ENCODE measurements around the gene SAMD9L.
"Not testable (repeated sequence)": the region's sequence is repeated elsewhere in the genome, so short reads cannot be mapped to it uniquely, and the experiment has no call there.

SAMD9L gene

GRCh38 chr7:93142127-93142526, 6.1 kb downstream of the SAMD9L start:
- FAIRE-seq = no peak
- DNase-seq (ENCODE audit: insufficient read length) = no peak
- no peak for TF ChIP-seq POLR2A (IDR thresholded peaks at IDR 0.05; ENCODE audit: low read depth, low read length)
- no peak for TF ChIP-seq POLR2AphosphoS5 (IDR thresholded peaks at IDR 0.05; ENCODE audit: low read depth, low read length)
- no peak for TF ChIP-seq TAF1 (IDR thresholded peaks at IDR 0.05; ENCODE audit: borderline replicate concordance, low read depth, low read length)

DNA sequence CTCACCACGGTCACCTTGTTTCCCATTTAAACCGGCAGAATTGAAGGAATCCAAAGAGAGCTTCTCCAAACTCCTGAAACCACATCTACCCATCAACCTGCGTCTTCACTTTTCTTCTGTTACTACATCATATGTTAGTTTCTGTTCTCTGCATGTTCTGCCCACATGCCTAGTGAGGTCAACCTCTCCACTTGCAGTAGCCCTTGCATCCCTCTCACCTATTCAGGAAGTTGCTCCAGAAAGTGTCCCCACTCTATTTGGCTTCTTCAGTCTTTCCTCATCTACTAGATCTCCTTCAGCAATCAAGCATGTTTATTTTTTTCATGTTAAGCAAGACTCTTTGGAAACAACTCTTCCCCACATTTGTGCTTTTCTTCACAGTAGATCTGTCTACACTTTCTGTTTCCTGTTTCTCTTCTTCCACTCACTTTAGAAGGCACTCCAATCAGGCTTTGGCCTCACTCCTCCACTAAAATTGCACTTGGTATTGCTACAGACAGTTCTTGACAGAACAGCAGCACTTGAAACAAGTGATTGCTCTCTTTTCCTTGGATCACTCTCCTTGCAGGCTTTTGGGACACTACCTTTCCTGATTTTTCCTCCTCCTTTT, 7.5 kb downstream of the SAMD9L start:
- FAIRE-seq = no peak
- no peak for DNase-seq (ENCODE audit: insufficient read length)
- TF ChIP-seq POLR2A (IDR thresholded peaks at IDR 0.05; ENCODE audit: low read depth, low read length) = no peak
- no peak for TF ChIP-seq POLR2AphosphoS5 (IDR thresholded peaks at IDR 0.05; ENCODE audit: low read depth, low read length)
- no peak for TF ChIP-seq TAF1 (IDR thresholded peaks at IDR 0.05; ENCODE audit: borderline replicate concordance, low read depth, low read length)

DNA sequence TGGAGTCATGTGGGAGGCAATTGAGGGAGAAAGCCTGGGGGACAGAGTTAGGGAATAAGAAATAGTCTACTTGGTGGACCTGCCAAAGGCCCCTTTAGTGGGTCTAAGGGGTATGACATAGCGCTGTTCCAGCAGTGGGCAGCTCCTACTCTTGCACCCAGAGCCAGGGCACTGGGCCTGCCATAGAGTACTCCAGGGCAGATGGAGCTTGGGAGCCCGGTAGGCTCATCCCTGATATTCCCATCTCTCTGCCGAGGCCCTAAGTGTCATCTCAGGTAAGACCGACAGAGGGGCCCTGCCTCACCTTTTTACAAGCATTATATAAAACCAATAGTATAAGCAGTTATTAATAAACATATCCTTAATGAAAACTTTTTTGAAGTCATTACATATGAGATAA, 9.6 kb downstream of the SAMD9L start:
- DNase-seq (ENCODE audit: insufficient read length) = no peak
- TF ChIP-seq POLR2A (IDR thresholded peaks at IDR 0.05; ENCODE audit: low read depth, low read length) = no peak
- no peak for TF ChIP-seq POLR2AphosphoS5 (IDR thresholded peaks at IDR 0.05; ENCODE audit: low read depth, low read length)
- TF ChIP-seq TAF1 (IDR thresholded peaks at IDR 0.05; ENCODE audit: borderline replicate concordance, low read depth, low read length) = no peak
- no peak for FAIRE-seq

DNA sequence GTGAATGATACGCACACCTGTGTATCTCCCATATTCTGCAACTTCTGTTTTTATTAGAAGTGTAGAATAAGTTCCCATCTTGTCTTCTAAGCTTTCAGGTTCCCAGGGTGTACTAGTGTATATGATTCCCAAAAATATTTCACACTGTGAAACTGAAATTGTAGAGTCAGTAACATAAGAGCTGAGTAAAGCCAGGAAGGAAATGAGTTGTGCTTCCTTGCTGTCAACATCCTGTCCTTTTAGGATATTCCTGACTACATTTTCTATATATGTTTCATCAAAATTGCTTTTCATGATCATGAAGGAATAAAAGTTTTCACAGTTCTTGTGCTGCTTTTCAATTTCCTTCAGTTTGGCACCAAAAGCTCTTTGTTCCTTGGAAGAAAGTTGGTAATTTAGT, 15.2 kb downstream of the SAMD9L start:
- DNase-seq (ENCODE audit: insufficient read length) = no peak
- FAIRE-seq = peak; percentile 21
- TF ChIP-seq POLR2A (IDR thresholded peaks at IDR 0.05; ENCODE audit: low read depth, low read length) = no peak
- TF ChIP-seq TAF1 (IDR thresholded peaks at IDR 0.05; ENCODE audit: borderline replicate concordance, low read depth, low read length) = no peak
- TF ChIP-seq POLR2AphosphoS5 (IDR thresholded peaks at IDR 0.05; ENCODE audit: low read depth, low read length) = no peak

DNA sequence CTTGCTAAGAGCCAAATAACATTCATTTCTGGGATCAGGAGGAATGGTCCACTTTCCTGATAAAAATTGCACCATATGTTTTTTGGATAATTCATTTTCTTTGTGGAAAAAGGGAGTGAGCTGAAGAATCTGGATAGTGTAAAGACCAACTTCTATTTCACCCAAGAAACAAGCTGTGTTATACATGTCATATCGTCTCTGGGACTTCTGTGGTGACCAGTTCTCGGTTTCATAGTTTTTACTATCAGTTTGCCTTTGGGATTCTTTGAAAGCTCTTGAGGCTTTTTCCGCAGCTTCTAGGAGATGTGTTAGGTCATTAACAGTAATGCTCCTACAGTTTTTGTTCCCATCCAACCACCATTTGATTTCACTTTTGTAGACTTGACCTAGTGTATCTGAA, 16.0 kb downstream of the SAMD9L start:
- peak; percentile 14 for FAIRE-seq

GRCh38 chr7:93126954-93127353, 21.2 kb downstream of the SAMD9L start:
- FAIRE-seq = not testable (repeated sequence)

More for the DNA sequence above, 16.0 kb downstream of the SAMD9L start:
- DNase-seq (ENCODE audit: insufficient read length) = no peak
- TF ChIP-seq POLR2A (IDR thresholded peaks at IDR 0.05; ENCODE audit: low read depth, low read length) = no peak
- TF ChIP-seq TAF1 (IDR thresholded peaks at IDR 0.05; ENCODE audit: borderline replicate concordance, low read depth, low read length) = no peak

GRCh38 chr7:93123532-93123931, 24.7 kb downstream of the SAMD9L start:
- DNase-seq (ENCODE audit: insufficient read length); FAIRE-seq: not testable (repeated sequence)

More at GRCh38 chr7:93126954-93127353, 21.2 kb downstream of the SAMD9L start:
- DNase-seq (ENCODE audit: insufficient read length) = not testable (repeated sequence)

GRCh38 chr7:93120592-93121549, 27.3 kb downstream of the SAMD9L start:
- no peak for FAIRE-seq
- no peak for TF ChIP-seq POLR2A (IDR thresholded peaks at IDR 0.05; ENCODE audit: low read depth, low read length)
- TF ChIP-seq POLR2AphosphoS5 (IDR thresholded peaks at IDR 0.05; ENCODE audit: low read depth, low read length) = no peak
- no peak for TF ChIP-seq TAF1 (IDR thresholded peaks at IDR 0.05; ENCODE audit: borderline replicate concordance, low read depth, low read length)
- DNase-seq (ENCODE audit: insufficient read length) = no peak

DNA sequence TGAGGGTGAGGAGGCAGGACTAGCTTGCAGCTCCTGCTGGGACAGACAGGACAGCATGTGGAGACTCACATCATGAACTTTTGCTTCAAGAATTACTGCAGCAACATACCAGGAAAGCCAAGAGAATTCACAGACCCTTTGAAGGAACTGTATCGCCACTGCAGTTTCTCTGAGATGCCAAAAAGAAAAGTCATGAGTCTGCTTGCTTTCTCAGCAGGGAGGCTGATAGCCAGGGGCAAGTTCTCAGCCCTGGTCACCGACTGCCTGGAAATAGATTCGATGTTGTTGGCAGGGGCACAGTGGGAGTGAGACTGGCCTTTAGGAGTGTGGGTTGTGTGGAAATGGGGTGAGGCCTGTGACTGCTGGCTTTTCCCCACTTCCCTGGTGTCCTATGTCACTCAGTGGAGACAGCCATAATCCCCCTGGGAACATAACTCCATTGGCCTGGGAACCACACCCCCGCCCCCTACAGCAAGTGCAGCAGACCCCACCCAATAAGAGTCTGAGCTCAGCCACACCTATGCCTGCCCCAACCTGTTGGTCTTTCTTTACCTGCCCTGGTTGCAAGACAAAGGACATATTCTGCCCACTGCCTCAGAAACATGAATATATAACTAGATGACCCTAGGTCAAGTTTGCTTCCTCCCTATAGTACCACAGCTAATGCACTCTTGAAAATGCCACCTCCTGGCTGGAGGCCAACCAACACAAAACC, 28.8 kb downstream of the SAMD9L start:
- FAIRE-seq = no peak
- TF ChIP-seq POLR2AphosphoS5 (IDR thresholded peaks at IDR 0.05; ENCODE audit: low read depth, low read length) = no peak
- no peak for TF ChIP-seq POLR2A (IDR thresholded peaks at IDR 0.05; ENCODE audit: low read depth, low read length)
- TF ChIP-seq TAF1 (IDR thresholded peaks at IDR 0.05; ENCODE audit: borderline replicate concordance, low read depth, low read length) = no peak
- no peak for DNase-seq (ENCODE audit: insufficient read length)

DNA sequence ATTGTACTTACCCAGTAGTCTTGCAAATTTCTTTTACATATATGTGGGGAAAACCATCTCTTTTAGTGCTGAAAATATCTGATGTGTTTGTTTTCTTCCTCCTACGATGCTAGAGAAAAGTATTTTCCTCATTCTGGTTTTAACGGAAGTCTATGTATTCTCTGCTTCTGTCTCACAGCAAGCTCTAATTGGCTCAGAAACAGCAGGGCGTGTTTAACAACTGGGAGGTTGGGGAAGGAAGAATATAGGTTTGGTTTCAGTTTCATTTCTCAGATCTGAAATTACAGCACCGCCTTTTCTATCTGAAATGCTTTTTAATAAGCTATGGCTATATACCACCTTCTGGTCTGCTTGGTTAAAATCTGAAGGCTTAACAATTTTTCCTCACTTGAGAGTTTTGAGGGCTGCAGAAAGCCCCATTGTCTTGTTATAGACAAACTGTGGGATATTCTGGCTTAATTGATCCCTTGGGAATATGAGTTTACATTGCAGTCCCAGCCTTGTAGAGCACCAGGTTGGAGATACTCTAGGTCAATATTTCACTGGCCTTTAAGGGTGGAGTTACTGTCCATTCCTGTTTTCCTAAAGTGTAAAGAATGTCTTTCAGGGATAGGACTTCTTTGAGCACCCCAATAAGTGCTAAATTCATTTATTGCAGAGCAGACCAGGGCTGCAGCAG, 30.2 kb downstream of the SAMD9L start, which contains the start of gene SAMD9:
SAMD9 (minus strand) TSS at position 128 of the 679 bp plus-strand sequence. CDS start 11,882 bp downstream, outside the sequence.
- TF ChIP-seq POLR2AphosphoS5 (IDR thresholded peaks at IDR 0.05; ENCODE audit: low read depth, low read length) (no peak), POLR2A (IDR thresholded peaks at IDR 0.05; ENCODE audit: low read depth, low read length) (peak; percentile 41; the same call in 1 of the 2 replicates), TAF1 (IDR thresholded peaks at IDR 0.05; ENCODE audit: borderline replicate concordance, low read depth, low read length) (no peak)
- FAIRE-seq (peak; percentile 71), DNase-seq (ENCODE audit: insufficient read length) (peak; percentile 43)

- peak; percentile 24 for FAIRE-seq
- no peak for DNase-seq (ENCODE audit: insufficient read length)
- TF ChIP-seq POLR2AphosphoS5 (IDR thresholded peaks at IDR 0.05; ENCODE audit: low read depth, low read length) (no peak), TAF1 (IDR thresholded peaks at IDR 0.05; ENCODE audit: borderline replicate concordance, low read depth, low read length) (no peak), POLR2A (IDR thresholded peaks at IDR 0.05; ENCODE audit: low read depth, low read length) (no peak)
Observed at GRCh38 chr7:93117327-93117726, 30.9 kb downstream of the SAMD9L start.

All from GM12892 (cell line).